ENCODE data around the gene NRXN2. TPM values are rescaled to one million over a fixed set of nuclear protein-coding genes. Genes with fewer than 3 reads are reported as not detected.

Gene NRXN2
- total and polyA plus RNA-seq, 11 donors, result 0.42 to 5.5 (median 0.92) TPM; not detected in 1

DNA sequence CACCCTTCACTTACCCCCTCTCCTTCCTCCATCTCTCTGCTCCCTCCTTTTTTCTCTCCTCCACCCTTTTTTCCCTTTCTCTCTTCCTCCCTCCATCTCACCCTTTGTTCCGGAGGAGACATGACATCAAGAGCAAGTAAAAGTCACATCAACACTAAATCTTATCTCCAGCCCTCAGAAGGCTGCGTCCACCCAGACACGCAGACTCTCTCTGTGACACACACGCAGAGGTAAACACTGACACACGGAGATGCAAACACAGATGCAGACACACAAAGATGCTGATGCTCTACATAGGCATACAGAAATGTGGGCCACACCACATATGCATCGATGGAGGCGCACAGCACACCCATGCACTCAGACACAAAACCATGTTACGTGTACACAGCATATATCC lies 27.0 kb downstream of the NRXN2 start:
- 80 to 89% (median 82%) methylated on average over 8 of the region's 8 CpGs for WGBS, 4 donors
- DNase-seq, result no peak
- Histone ChIP-seq H3K9me3 (no peaks in the 10 kb centered on the region), H3K4me1 (no peaks in the 10 kb centered on the region), H3K36me3 (no peaks in the 10 kb centered on the region), H3K4me3 (no peak overlapping the region), H3K27me3 (peaks cover 0 to 21% (median 10%) of the 10 kb centered on the region in 9 donors), H3K27ac (no peak overlapping the region)
- intact Hi-C loops (cut with DNase I), result no loop called here
- no peak for TF ChIP-seq CTCF (IDR thresholded peaks at IDR 0.05)
- TF ChIP-seq POLR2A (IDR thresholded peaks at IDR 0.05), result no peak
- no peak for ATAC-seq

DNA sequence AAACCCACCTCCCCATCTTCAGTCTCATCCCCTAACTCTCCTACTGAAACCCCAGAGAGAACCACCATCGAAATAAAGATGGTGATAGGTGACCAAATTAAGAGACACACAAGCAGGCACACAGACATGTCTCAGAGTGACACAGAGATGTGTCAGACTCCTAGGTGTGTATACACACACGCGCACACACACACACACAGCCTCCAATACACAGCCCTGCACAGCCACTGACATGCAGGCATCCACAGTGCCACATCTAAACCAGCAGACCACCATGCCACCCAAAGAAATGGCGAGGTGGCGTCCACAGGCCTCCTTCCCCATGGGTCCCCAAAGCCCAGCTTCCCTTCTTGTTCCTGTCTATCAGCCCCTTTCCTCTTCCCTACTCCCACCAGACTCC lies 27.4 kb downstream of the NRXN2 start:
- Histone ChIP-seq H3K4me1 (no peaks in the 10 kb centered on the region), H3K27ac (no peak overlapping the region), H3K4me3 (no peak overlapping the region), H3K36me3 (no peaks in the 10 kb centered on the region), H3K9me3 (no peaks in the 10 kb centered on the region), H3K27me3 (peaks cover 0 to 21% (median 10%) of the 10 kb centered on the region in 9 donors)
- no peak for TF ChIP-seq POLR2A (IDR thresholded peaks at IDR 0.05)
- no peak for TF ChIP-seq CTCF (IDR thresholded peaks at IDR 0.05)
- no peak for DNase-seq
- intact Hi-C loops (cut with DNase I), result no loop called here
- ATAC-seq, result no peak
- 95 to 98% (median 96%) methylated on average over 5 of the region's 5 CpGs for WGBS, 4 donors

- Histone ChIP-seq H3K36me3 (no peaks in the 10 kb centered on the region), H3K9me3 (no peaks in the 10 kb centered on the region), H3K4me1 (peaks cover 0 to 5% (median 0%) of the 10 kb centered on the region in 12 donors), H3K4me3 (no peak overlapping the region), H3K27me3 (peaks cover 0 to 21% (median 10%) of the 10 kb centered on the region in 9 donors), H3K27ac (no peak overlapping the region)
- 45 to 55% (median 52%) methylated on average over 5 of the region's 5 CpGs for WGBS, 4 donors
- ATAC-seq (no peak), DNase-seq (no peak)
- intact Hi-C loops (cut with DNase I), result no loop called here
- no peak for TF ChIP-seq POLR2A (IDR thresholded peaks at IDR 0.05)
Observed at GRCh38 chr11:64694821-64695365, 28.1 kb downstream of the NRXN2 start.

GRCh38 chr11:64694026-64694755 lies 28.8 kb downstream of the NRXN2 start:
- 70 to 89% (median 77%) methylated on average over 4 of the region's 4 CpGs for WGBS, 4 donors
- intact Hi-C loops (cut with DNase I), result no loop called here
- no peak overlapping the region for H3K4me3 ChIP-seq

More at GRCh38 chr11:64694026-64694755, 28.8 kb downstream of the NRXN2 start:
- H3K27me3 ChIP-seq, result peaks cover 0 to 21% (median 10%) of the 10 kb centered on the region in 9 donors
- DNase-seq (no peak), ATAC-seq (no peak)
- peaks cover 0 to 7% (median 0%) of the 10 kb centered on the region in 12 donors for H3K4me1 ChIP-seq
- TF ChIP-seq CTCF (IDR thresholded peaks at IDR 0.05), result no peak
- TF ChIP-seq POLR2A (IDR thresholded peaks at IDR 0.05), result no peak
- no peak overlapping the region for H3K27ac ChIP-seq
- no peaks in the 10 kb centered on the region for H3K36me3 ChIP-seq
- no peaks in the 10 kb centered on the region for H3K9me3 ChIP-seq

Data from heart left ventricle (tissue), 16 donors.